ENCODE results near the gene MRI1.
"Not testable (repeated sequence)": the region's sequence is repeated elsewhere in the genome, so short reads cannot be mapped to it uniquely, and the experiment has no call there.

Gene MRI1

GRCh38 chr19:13766095-13766481 is 1.8 kb downstream of the MRI1 start:
- no peak overlapping the region; the same call in 1 of the 2 replicates for H3K4me3 ChIP-seq
- H3K9me3 ChIP-seq: no peaks in the 10 kb centered on the region
- in situ Hi-C loops (cut with MboI; ENCODE audit: low sequenced_read_pairs): no loop called here
- peaks cover 53% of the 10 kb centered on the region for H3K36me3 ChIP-seq (replicated peaks)
- no peaks in the 10 kb centered on the region for H3K27me3 ChIP-seq (ENCODE audit: low read depth)
- no peak for DNase-seq (ENCODE audit: low spot score in 2 of 2)
- peaks cover 8% of the 10 kb centered on the region for H3K4me1 ChIP-seq

- Histone ChIP-seq H3K9me3 (no peaks in the 10 kb centered on the region), H3K27me3 (ENCODE audit: low read depth) (no peaks in the 10 kb centered on the region), H3K4me1 (peaks cover 8% of the 10 kb centered on the region), H3K36me3 (replicated peaks) (peaks cover 56% of the 10 kb centered on the region), H3K4me3 (no peak overlapping the region)
- no peak for DNase-seq (ENCODE audit: low spot score in 2 of 2)
- in situ Hi-C loops (cut with MboI; ENCODE audit: low sequenced_read_pairs): no loop called here
Observed at GRCh38 chr19:13768510-13768909, 4.2 kb downstream of the MRI1 start.

- no peak for DNase-seq (ENCODE audit: low spot score in 2 of 2)
- Histone ChIP-seq H3K36me3 (replicated peaks) (peaks cover 55% of the 10 kb centered on the region), H3K27me3 (ENCODE audit: low read depth) (no peaks in the 10 kb centered on the region), H3K9me3 (no peaks in the 10 kb centered on the region), H3K4me1 (peaks cover 7% of the 10 kb centered on the region), H3K4me3 (no peak overlapping the region)
- in situ Hi-C loops (cut with MboI; ENCODE audit: low sequenced_read_pairs): no loop called here
Observed at GRCh38 chr19:13770013-13770635, 5.8 kb downstream of the MRI1 start.

GRCh38 chr19:13774217-13775191 is 10.2 kb downstream of the MRI1 start, which contains the start of gene C19orf53:
TSS of gene C19orf53 (plus strand) at chr19:13774456. CDS start at chr19:13774478, 22 bp downstream.
- peak; percentile 87 to 91 for DNase-seq (ENCODE audit: low spot score in 2 of 2)
- peaks cover 8% of the 10 kb centered on the region for H3K4me1 ChIP-seq
- in situ Hi-C loops (cut with MboI; ENCODE audit: low sequenced_read_pairs): no loop called here
- no peaks in the 10 kb centered on the region for H3K9me3 ChIP-seq
- no peaks in the 10 kb centered on the region for H3K27me3 ChIP-seq (ENCODE audit: low read depth)
- H3K36me3 ChIP-seq (replicated peaks): peaks cover 60% of the 10 kb centered on the region
- peak within 1 kb of the TSS; percentile 95 for H3K4me3 ChIP-seq

- Histone ChIP-seq H3K9me3 (no peaks in the 10 kb centered on the region), H3K4me3 (no peak overlapping the region)
- in situ Hi-C loops (cut with MboI; ENCODE audit: low sequenced_read_pairs): no loop called here
Observed at GRCh38 chr19:13778398-13778797, 14.1 kb downstream of the MRI1 start.

GRCh38 chr19:13778847-13779246 is 14.5 kb downstream of the MRI1 start:
- in situ Hi-C loops (cut with MboI; ENCODE audit: low sequenced_read_pairs): no loop called here
- Histone ChIP-seq H3K36me3 (replicated peaks) (peaks cover 37% of the 10 kb centered on the region), H3K4me1 (peaks cover 24% of the 10 kb centered on the region), H3K4me3 (no peak overlapping the region), H3K27me3 (ENCODE audit: low read depth) (no peaks in the 10 kb centered on the region), H3K9me3 (no peaks in the 10 kb centered on the region)
- no peak for DNase-seq (ENCODE audit: low spot score in 2 of 2)

More at GRCh38 chr19:13778398-13778797, 14.1 kb downstream of the MRI1 start:
- peaks cover 19% of the 10 kb centered on the region for H3K4me1 ChIP-seq
- DNase-seq (ENCODE audit: low spot score in 2 of 2): no peak
- H3K27me3 ChIP-seq (ENCODE audit: low read depth): no peaks in the 10 kb centered on the region
- H3K36me3 ChIP-seq (replicated peaks): peaks cover 37% of the 10 kb centered on the region

GRCh38 chr19:13779794-13780193 is 15.5 kb downstream of the MRI1 start:
- H3K27me3 ChIP-seq (ENCODE audit: low read depth); H3K4me3 ChIP-seq; H3K9me3 ChIP-seq; DNase-seq (ENCODE audit: low spot score in 2 of 2): not testable (repeated sequence)
- Histone ChIP-seq H3K4me1 (peaks cover 24% of the 10 kb centered on the region), H3K36me3 (replicated peaks) (peaks cover 37% of the 10 kb centered on the region)
- in situ Hi-C loops (cut with MboI; ENCODE audit: low sequenced_read_pairs): loop anchor here (5.0 kb wide), 1 partner anchor 83 kb away; no protein-coding TSS in a partner anchor

- in situ Hi-C loops (cut with MboI; ENCODE audit: low sequenced_read_pairs): loop anchor here (5.0 kb wide), 1 partner anchor 81 kb away; no protein-coding TSS in a partner anchor
Observed at GRCh38 chr19:13781547-13781946, 17.2 kb downstream of the MRI1 start.

GRCh38 chr19:13782537-13782936 is 18.2 kb downstream of the MRI1 start:
- peaks cover 21% of the 10 kb centered on the region for H3K36me3 ChIP-seq (replicated peaks)
- H3K27me3 ChIP-seq (ENCODE audit: low read depth): no peaks in the 10 kb centered on the region
- in situ Hi-C loops (cut with MboI; ENCODE audit: low sequenced_read_pairs): loop anchor here (5.0 kb wide), 1 partner anchor 80 kb away; no protein-coding TSS in a partner anchor
- no peaks in the 10 kb centered on the region for H3K9me3 ChIP-seq
- no peak for DNase-seq (ENCODE audit: low spot score in 2 of 2)
- no peak overlapping the region for H3K4me3 ChIP-seq
- H3K4me1 ChIP-seq: peaks cover 19% of the 10 kb centered on the region

More at GRCh38 chr19:13781547-13781946, 17.2 kb downstream of the MRI1 start:
- Histone ChIP-seq H3K27me3 (ENCODE audit: low read depth) (no peaks in the 10 kb centered on the region), H3K4me1 (peaks cover 19% of the 10 kb centered on the region), H3K4me3 (no peak overlapping the region), H3K36me3 (replicated peaks) (peaks cover 27% of the 10 kb centered on the region), H3K9me3 (no peaks in the 10 kb centered on the region)
- peak; percentile 75 to 84 for DNase-seq (ENCODE audit: low spot score in 2 of 2)

GRCh38 chr19:13783565-13784500 is 19.5 kb downstream of the MRI1 start:
- no peak for DNase-seq (ENCODE audit: low spot score in 2 of 2)
- in situ Hi-C loops (cut with MboI; ENCODE audit: low sequenced_read_pairs): loop anchor here (5.0 kb wide), 1 partner anchor 78 kb away; no protein-coding TSS in a partner anchor
- peaks cover 19% of the 10 kb centered on the region for H3K4me1 ChIP-seq

GRCh38 chr19:13784731-13785452 is 20.6 kb downstream of the MRI1 start:
- peaks cover 19% of the 10 kb centered on the region for H3K4me1 ChIP-seq
- H3K27me3 ChIP-seq (ENCODE audit: low read depth): peaks cover 6% of the 10 kb centered on the region; the same call in 1 of the 2 replicates
- DNase-seq (ENCODE audit: low spot score in 2 of 2): peak; percentile 31 to 85
- H3K4me3 ChIP-seq: no peak overlapping the region
- no peaks in the 10 kb centered on the region for H3K9me3 ChIP-seq
- peaks cover under 1% of the 10 kb centered on the region; the same call in 1 of the 2 replicates for H3K36me3 ChIP-seq (replicated peaks)
- in situ Hi-C loops (cut with MboI; ENCODE audit: low sequenced_read_pairs): loop anchor here (5.0 kb wide), 1 partner anchor 77 kb away; no protein-coding TSS in a partner anchor

More at GRCh38 chr19:13783565-13784500, 19.5 kb downstream of the MRI1 start:
- H3K9me3 ChIP-seq: no peaks in the 10 kb centered on the region
- H3K36me3 ChIP-seq (replicated peaks): peaks cover 9% of the 10 kb centered on the region
- H3K27me3 ChIP-seq (ENCODE audit: low read depth): peaks cover 4% of the 10 kb centered on the region; the same call in 1 of the 2 replicates
- H3K4me3 ChIP-seq: no peak overlapping the region

GRCh38 chr19:13788991-13789390 is 24.7 kb downstream of the MRI1 start:
- in situ Hi-C loops (cut with MboI; ENCODE audit: low sequenced_read_pairs): no loop called here
- no peak overlapping the region for H3K4me3 ChIP-seq
- H3K36me3 ChIP-seq (replicated peaks): no peaks in the 10 kb centered on the region
- peaks cover 6% of the 10 kb centered on the region; the same call in 1 of the 2 replicates for H3K27me3 ChIP-seq (ENCODE audit: low read depth)
- 0 out of 2 replicates have a peak, but pooled peaks cover 3% of the 10 kb centered on the region for H3K4me1 ChIP-seq
- no peaks in the 10 kb centered on the region for H3K9me3 ChIP-seq
- DNase-seq (ENCODE audit: low spot score in 2 of 2): no peak

All from HAP-1 (cell line).